GM12874 (cell line): ENCODE data around the gene FHIT.

Source experiments
- TF ChIP-seq, protein P1 (sequence below): IDR thresholded peaks from 2 replicates; pipeline ENCODE4 v1.5.1; 2011; ENCODE audit warnings: low read depth, mild to moderate bottlenecking, control low read depth, low read length, moderate library complexity; ENCODE audit not compliant: insufficient read depth

FHIT gene

DNA sequence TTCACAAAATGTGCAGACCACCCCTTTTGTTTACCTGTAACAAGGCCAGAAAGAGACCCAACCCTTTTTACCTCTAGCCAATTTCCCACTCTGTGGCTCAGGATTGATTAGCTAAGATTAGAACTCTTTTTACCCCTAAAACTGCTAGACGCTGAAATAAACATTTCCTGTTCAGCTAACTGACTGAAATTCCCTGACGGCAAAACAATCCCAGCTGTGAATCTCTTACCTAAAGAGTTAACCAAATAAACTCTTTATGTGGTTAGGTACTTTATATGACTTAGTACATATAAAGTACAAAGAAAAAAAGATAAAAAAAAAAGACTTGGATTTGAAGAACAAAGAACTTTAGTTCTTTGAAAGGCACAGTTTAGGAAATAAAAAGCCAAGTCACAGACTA is 988.7 kb downstream of the FHIT start:
- TF ChIP-seq, protein P1, sequence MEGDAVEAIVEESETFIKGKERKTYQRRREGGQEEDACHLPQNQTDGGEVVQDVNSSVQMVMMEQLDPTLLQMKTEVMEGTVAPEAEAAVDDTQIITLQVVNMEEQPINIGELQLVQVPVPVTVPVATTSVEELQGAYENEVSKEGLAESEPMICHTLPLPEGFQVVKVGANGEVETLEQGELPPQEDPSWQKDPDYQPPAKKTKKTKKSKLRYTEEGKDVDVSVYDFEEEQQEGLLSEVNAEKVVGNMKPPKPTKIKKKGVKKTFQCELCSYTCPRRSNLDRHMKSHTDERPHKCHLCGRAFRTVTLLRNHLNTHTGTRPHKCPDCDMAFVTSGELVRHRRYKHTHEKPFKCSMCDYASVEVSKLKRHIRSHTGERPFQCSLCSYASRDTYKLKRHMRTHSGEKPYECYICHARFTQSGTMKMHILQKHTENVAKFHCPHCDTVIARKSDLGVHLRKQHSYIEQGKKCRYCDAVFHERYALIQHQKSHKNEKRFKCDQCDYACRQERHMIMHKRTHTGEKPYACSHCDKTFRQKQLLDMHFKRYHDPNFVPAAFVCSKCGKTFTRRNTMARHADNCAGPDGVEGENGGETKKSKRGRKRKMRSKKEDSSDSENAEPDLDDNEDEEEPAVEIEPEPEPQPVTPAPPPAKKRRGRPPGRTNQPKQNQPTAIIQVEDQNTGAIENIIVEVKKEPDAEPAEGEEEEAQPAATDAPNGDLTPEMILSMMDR: no peak

- TF ChIP-seq, protein P1: no peak
Observed at GRCh38 chr3:60260546-60260945, 990.7 kb downstream of the FHIT start.

DNA sequence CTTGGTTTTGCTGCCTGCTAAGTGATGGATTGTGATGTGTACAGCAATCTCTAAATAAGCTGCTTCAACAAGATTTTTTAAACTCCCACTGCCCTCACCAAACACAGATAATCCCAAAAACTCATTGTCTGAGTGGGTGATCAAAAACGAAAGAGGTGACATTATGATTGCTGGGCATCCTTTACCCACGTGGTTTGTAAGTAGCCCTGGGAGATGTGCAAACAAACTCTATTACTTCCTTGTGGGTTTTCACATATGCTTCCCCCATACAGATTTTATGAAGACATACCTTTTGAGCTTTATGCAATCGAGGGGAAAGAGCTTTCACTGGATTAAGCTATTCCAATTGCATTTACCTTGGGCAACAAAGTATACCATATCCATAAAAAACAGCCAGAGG is 1000.4 kb downstream of the FHIT start:
- TF ChIP-seq, protein P1: no peak

DNA sequence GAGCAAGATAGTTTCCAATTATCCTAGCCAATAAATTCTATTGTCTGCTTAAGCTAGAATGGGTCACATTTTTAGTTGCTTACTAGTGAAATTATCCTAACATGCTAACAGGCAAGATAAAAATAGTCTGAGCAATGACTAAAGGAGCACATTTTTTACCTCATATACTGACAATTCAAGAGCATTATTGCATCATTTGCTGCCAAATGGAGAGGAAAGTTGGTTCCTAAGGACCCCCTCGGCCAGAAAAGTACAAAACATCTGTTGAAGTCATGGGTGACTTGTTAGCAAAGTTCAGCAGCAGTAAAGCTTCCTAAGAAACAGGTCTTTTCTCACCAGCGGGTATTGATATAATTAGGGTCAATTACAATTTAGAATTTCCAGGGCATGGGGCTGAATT is 1001.0 kb downstream of the FHIT start:
- TF ChIP-seq, protein P1: no peak

- TF ChIP-seq, protein P1: no peak
Observed at GRCh38 chr3:60246361-60246760, 1004.9 kb downstream of the FHIT start.

GRCh38 chr3:60243456-60243855 is 1007.8 kb downstream of the FHIT start:
- TF ChIP-seq, protein P1: no peak

GRCh38 chr3:60240492-60240891 is 1010.8 kb downstream of the FHIT start:
- TF ChIP-seq, protein P1: no peak

GRCh38 chr3:60238550-60238949 is 1012.7 kb downstream of the FHIT start:
- TF ChIP-seq, protein P1: no peak
